Prostate gland (tissue), 2 donors: Measurements from ENCODE around the gene TP63. TPM values are rescaled to one million over a fixed set of nuclear protein-coding genes. Genes with fewer than 3 reads are reported as not detected.

ENCODE experiments used
- DNase-seq: peaks from one replicate; pipeline ENCODE4 v3.0.0-alpha.2; 2019; ENCODE audit warnings: low spot score
- H3K27ac ChIP-seq, 2 donors: fragments of 200-600 bp; sonication (generic); 2 replicates each; pipeline ENCODE4 v1.5.1; 2017 to 2019
- H3K27me3 ChIP-seq: fragments of 200-600 bp; sonication (generic); replicated peaks from 2 replicates; pipeline ENCODE4 v1.5.1; 2019; ENCODE audit not compliant: insufficient read depth
- H3K36me3 ChIP-seq, 2 donors: fragments of 200-600 bp; sonication (generic); 1 replicate in 1 of 2; 2 replicates in 1 of 2; pipeline versions ENCODE4 v1.5.1 to v1.8.1; 2017 to 2019
- H3K4me1 ChIP-seq: fragments of 200-600 bp; sonication (generic); replicated peaks from 2 replicates; pipeline ENCODE4 v1.5.1; 2019
- H3K4me3 ChIP-seq, 2 donors: fragments of 200-600 bp; sonication (generic); 2 replicates each; pipeline ENCODE4 v1.5.1; 2017 to 2019
- H3K9me3 ChIP-seq: fragments of 200-600 bp; sonication (generic); 2 replicates; pipeline ENCODE4 v1.5.1; 2017
- POLR2A ChIP-seq: fragments of 450-650 bp; IDR thresholded peaks from one replicate; pipeline ENCODE4 v1.6.1; 2016; ENCODE audit warnings: antibody characterized with exemption, mild to moderate bottlenecking
- POLR2AphosphoS5 ChIP-seq: sonication (generic); formaldehyde crosslinking; IDR thresholded peaks from one replicate; pipeline ENCODE4 v1.6.1; 2017; ENCODE audit warnings: antibody characterized with exemption
- WGBS: methylation state at CpG from one replicate; pipeline ENCODE4 v1.1.5; 2018; 5-methylcytosine and 5-hydroxymethylcytosine counted together
- intact Hi-C: fragments of 100-400 bp; cut with DNase I; formaldehyde crosslinking; loops from one replicate; pipeline ENCODE4 v1.14.2; 2022
- total RNA-seq, 2 donors: library from RNA; depleted of rRNA; stranded (reverse); fragments of >200 nt; gene quantifications; one replicate each; pipeline ENCODE4 v1.1.0, GENCODE V29; 2016
- TF ChIP-seq, protein P1 (sequence below), 4 experiments: fragments of 200-600 bp in 2 of 4; fragments of 450-650 bp in 2 of 4; sonication (generic) in 2 of 4; IDR thresholded peaks; 1 replicate in 3 of 4; 2 replicates in 1 of 4; pipeline ENCODE4 v1.5.1; 2016 to 2019; ENCODE audit warnings: antibody characterized with exemption in 4 of 4, mild to moderate bottlenecking in 2 of 4, moderate library complexity in 2 of 4

The TP63 gene
- total RNA-seq, 2 donors from 2014 or later, result 39.9 to 67.5 TPM

DNA sequence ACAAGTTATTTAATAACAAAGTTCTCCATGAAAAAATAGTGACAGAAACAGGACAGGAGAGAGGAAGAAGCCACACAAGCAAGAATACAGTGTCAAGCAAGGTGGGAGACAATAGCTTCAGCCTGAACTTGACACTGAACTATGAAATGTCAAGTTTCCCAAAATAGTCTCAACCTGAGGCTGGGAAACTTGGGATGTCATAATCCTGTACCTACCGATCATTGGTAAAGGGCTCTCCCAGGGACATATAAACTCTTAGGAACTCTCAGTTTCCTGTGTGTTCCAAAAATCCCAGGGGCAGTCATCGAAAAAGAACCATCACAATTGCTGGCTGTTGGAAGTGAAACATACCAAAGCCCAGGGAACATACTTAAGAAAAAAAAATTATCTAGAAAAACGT, 277.9 kb downstream of the TP63 start:
- Histone ChIP-seq H3K36me3 (no peaks in the 10 kb centered on the region), H3K9me3 (no peaks in the 10 kb centered on the region), H3K4me1 (no peaks in the 10 kb centered on the region), H3K27me3 (no peaks in the 10 kb centered on the region), H3K4me3 (no peak overlapping the region), H3K27ac (no peak overlapping the region)
- 88% methylated on average over 3 of the region's 3 CpGs for WGBS
- no peak for DNase-seq
- intact Hi-C loops, result no loop called here
- TF ChIP-seq POLR2A, result no peak
- TF ChIP-seq, protein P1, sequence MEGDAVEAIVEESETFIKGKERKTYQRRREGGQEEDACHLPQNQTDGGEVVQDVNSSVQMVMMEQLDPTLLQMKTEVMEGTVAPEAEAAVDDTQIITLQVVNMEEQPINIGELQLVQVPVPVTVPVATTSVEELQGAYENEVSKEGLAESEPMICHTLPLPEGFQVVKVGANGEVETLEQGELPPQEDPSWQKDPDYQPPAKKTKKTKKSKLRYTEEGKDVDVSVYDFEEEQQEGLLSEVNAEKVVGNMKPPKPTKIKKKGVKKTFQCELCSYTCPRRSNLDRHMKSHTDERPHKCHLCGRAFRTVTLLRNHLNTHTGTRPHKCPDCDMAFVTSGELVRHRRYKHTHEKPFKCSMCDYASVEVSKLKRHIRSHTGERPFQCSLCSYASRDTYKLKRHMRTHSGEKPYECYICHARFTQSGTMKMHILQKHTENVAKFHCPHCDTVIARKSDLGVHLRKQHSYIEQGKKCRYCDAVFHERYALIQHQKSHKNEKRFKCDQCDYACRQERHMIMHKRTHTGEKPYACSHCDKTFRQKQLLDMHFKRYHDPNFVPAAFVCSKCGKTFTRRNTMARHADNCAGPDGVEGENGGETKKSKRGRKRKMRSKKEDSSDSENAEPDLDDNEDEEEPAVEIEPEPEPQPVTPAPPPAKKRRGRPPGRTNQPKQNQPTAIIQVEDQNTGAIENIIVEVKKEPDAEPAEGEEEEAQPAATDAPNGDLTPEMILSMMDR (IDR thresholded peaks at IDR 0.05), result no peak
- no peak for TF ChIP-seq POLR2AphosphoS5

DNA sequence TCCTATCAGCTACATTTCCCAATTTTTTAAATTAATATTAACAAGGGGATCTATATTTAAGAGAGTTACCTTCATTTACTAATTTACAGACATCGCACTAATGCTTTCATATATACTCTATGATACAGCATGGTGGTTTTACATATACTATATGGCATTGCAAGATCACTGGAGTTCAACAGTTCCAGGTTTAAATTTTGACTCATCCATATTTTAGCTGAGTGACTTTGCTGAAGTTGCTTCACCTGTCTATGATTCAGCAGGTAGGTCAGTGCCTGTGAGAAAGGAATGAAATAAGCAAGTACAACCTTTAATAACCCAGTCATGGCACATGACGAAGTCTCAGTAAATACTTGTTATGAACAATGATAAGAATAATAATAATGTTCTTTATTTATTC, 278.4 kb downstream of the TP63 start:
- Histone ChIP-seq H3K9me3 (no peaks in the 10 kb centered on the region), H3K4me3 (no peak overlapping the region), H3K27ac (no peak overlapping the region), H3K27me3 (no peaks in the 10 kb centered on the region), H3K36me3 (no peaks in the 10 kb centered on the region), H3K4me1 (no peaks in the 10 kb centered on the region)
- DNase-seq, result no peak
- no peak for TF ChIP-seq POLR2AphosphoS5
- TF ChIP-seq, protein P1 (IDR thresholded peaks at IDR 0.05), result no peak
- TF ChIP-seq POLR2A, result no peak
- intact Hi-C loops, result no loop called here
- 92% methylated on average over 2 of the region's 2 CpGs for WGBS

DNA sequence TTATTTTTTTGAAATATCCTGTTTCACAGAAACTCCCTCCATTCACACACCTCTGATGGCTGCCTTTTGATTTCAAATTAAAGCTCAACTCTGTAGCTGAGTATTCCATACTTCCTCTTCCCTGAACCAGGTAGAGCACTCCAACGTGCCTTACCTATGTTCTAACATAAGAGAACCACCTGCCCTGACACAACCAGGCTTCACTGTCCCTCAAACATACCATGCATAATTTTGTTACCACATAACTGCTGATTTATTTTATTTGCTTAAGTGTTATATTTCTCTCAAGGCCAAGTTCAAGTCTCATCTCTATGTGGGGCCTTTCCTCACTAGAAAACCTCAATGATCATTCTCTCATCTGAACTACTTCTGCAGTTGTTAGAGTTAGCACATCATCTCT, 279.8 kb downstream of the TP63 start:
- TF ChIP-seq POLR2A, result no peak
- TF ChIP-seq POLR2AphosphoS5, result no peak
- TF ChIP-seq, protein P1 (IDR thresholded peaks at IDR 0.05), result no peak
- no peaks in the 10 kb centered on the region for H3K9me3 ChIP-seq
- no peaks in the 10 kb centered on the region for H3K36me3 ChIP-seq
- no peak overlapping the region for H3K27ac ChIP-seq
- DNase-seq, result no peak
- intact Hi-C loops, result no loop called here
- no peaks in the 10 kb centered on the region for H3K4me1 ChIP-seq
- H3K27me3 ChIP-seq, result no peaks in the 10 kb centered on the region
- 46% methylated on average over 1 of the region's 1 CpG for WGBS
- H3K4me3 ChIP-seq, result no peak overlapping the region

DNA sequence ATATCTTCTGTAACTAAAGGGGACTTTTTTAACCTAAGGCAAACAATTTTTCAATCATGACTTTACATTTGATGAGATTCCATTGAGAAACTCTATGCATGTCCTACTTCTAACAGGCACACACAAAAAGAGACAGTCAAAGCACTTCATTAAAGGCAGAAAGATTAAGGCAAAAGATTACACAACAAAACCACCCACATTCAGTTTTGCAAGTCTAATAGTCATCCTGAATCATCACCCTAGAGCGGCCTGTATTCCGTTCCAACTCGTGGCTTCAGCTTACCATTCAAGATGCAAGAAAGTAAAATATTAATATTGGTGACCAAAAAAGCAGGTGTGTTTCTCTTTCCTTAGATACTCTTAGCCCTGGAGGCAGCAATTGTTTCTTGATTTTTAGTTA, 283.6 kb downstream of the TP63 start:
- 80% methylated on average over 3 of the region's 3 CpGs for WGBS
- Histone ChIP-seq H3K9me3 (no peaks in the 10 kb centered on the region), H3K4me1 (no peaks in the 10 kb centered on the region), H3K4me3 (no peak overlapping the region), H3K36me3 (no peaks in the 10 kb centered on the region), H3K27ac (no peak overlapping the region), H3K27me3 (no peaks in the 10 kb centered on the region)
- TF ChIP-seq POLR2AphosphoS5, result no peak
- no peak for TF ChIP-seq POLR2A
- TF ChIP-seq, protein P1 (IDR thresholded peaks at IDR 0.05), result no peak
- no peak for DNase-seq
- intact Hi-C loops, result no loop called here

DNA sequence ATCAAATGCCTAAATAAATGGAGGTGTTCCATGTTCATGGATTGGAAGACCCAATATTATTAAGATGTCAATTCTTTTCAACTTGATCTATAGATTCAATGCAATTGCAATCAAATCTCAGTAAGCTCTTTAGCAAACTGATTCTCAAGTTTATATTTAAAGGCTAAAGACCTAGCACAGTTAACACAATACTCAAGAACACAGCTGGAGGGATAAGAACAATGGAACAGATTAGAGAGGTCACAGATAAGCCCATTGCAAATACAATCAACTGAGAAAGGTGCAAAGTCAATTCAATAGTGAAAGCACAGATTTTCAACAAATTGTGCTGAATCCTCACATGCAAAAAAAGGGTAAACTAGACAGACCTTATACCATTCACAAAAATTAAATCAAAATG, 290.6 kb downstream of the TP63 start:
- Histone ChIP-seq H3K4me1 (no peaks in the 10 kb centered on the region), H3K27ac (no peak overlapping the region), H3K9me3 (no peaks in the 10 kb centered on the region), H3K27me3 (no peaks in the 10 kb centered on the region), H3K36me3 (no peaks in the 10 kb centered on the region), H3K4me3 (no peak overlapping the region)
- TF ChIP-seq POLR2A (no peak), POLR2AphosphoS5 (no peak)
- TF ChIP-seq, protein P1 (IDR thresholded peaks at IDR 0.05), result no peak
- DNase-seq, result no peak
- intact Hi-C loops, result no loop called here
